ENCODE data around the gene TMEM134. TPM values are rescaled to one million over a fixed set of nuclear protein-coding genes. Genes with fewer than 3 reads are reported as not detected.

The TMEM134 gene
- total RNA-seq, 4 donors from 2014 or later, result 131 to 376 (median 207) TPM

GRCh38 chr11:67494371-67495233 is 25.6 kb upstream of the TMEM134 start:
- H3K9me3 ChIP-seq, result no peaks in the 10 kb centered on the region
- 93% methylated on average over 49 of the region's 59 CpGs for WGBS
- H3K36me3 ChIP-seq, result peaks cover 84% of the 10 kb centered on the region

DNA sequence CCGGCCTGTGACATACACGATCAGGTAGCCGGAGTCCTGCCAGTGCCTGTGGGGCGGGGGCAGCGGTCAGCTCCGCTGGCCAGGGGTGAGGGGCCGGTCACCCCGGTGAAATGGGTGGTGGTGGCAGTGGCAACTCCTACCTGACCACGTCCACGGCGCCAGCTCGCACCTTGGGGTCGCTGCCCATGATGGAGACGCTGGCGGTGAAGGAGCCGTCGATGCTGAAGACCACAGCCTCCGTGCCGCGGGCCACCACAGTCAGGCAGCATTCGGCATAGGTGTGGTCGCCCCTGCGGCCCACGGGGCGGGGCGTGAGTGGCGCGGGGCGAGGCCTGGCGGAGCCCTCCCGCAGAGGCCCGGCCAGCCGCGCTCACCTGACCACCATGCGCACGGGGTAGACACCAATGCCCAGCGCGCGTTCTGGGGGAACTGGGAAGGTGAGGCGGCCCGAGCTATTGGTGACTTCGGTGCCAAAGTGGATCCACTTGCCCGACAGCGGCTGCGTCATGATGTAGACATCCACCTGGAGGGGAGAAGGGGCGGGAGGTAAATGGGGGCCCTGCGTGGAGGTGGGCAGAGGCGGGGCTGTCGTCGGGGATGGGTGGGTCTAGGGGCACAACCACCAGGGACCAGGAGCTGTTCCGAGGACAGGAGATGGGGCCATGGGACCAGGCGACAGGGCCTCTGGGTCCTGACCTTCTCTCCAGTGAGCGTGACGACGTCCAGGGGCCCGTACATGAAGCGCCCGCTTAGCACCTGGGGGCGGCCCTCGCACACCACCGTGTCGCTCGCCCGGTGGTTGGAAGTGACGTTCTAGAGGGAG is 24.7 kb upstream of the TMEM134 start:
- no peaks in the 10 kb centered on the region for H3K9me3 ChIP-seq
- H3K4me3 ChIP-seq, result no peak overlapping the region
- peaks cover 91% of the 10 kb centered on the region for H3K36me3 ChIP-seq
- H3K27ac ChIP-seq, result no peak overlapping the region
- TF ChIP-seq EP300 (IDR thresholded peaks at IDR 0.05) (no peak), CTCF (IDR thresholded peaks at IDR 0.05) (no peak), POLR2A (IDR thresholded peaks at IDR 0.05) (no peak), POLR2AphosphoS5 (IDR thresholded peaks at IDR 0.05) (no peak)
- 96% methylated on average over 62 of the region's 65 CpGs for WGBS
- no peaks in the 10 kb centered on the region for H3K27me3 ChIP-seq
- DNase-seq (ENCODE audit: low spot score in 2 of 2), result peak in 1 of 2 donors; percentile 78
- no peaks in the 10 kb centered on the region for H3K4me1 ChIP-seq

More at GRCh38 chr11:67494371-67495233, 25.6 kb upstream of the TMEM134 start:
- H3K27ac ChIP-seq, result no peak overlapping the region
- H3K4me1 ChIP-seq, result no peaks in the 10 kb centered on the region
- H3K27me3 ChIP-seq, result no peaks in the 10 kb centered on the region
- no peak overlapping the region for H3K4me3 ChIP-seq
- no peak for DNase-seq (ENCODE audit: low spot score in 2 of 2)
- TF ChIP-seq POLR2AphosphoS5 (IDR thresholded peaks at IDR 0.05) (no peak), CTCF (IDR thresholded peaks at IDR 0.05) (no peak)

- no peaks in the 10 kb centered on the region for H3K9me3 ChIP-seq
- H3K27ac ChIP-seq, result no peak overlapping the region
- H3K4me3 ChIP-seq, result no peak overlapping the region
- no peak for TF ChIP-seq POLR2A (IDR thresholded peaks at IDR 0.05)
- no peak for TF ChIP-seq EP300 (IDR thresholded peaks at IDR 0.05)
- TF ChIP-seq CTCF (IDR thresholded peaks at IDR 0.05), result no peak
- no peak for TF ChIP-seq POLR2AphosphoS5 (IDR thresholded peaks at IDR 0.05)
- no peaks in the 10 kb centered on the region for H3K4me1 ChIP-seq
- peak in 1 of 2 donors; percentile 74 for DNase-seq (ENCODE audit: low spot score in 2 of 2)
- 84% methylated on average over 35 of the region's 46 CpGs for WGBS
- H3K36me3 ChIP-seq, result peaks cover 84% of the 10 kb centered on the region
- H3K27me3 ChIP-seq, result no peaks in the 10 kb centered on the region
Observed at GRCh38 chr11:67492801-67493547, 23.9 kb upstream of the TMEM134 start.

DNA sequence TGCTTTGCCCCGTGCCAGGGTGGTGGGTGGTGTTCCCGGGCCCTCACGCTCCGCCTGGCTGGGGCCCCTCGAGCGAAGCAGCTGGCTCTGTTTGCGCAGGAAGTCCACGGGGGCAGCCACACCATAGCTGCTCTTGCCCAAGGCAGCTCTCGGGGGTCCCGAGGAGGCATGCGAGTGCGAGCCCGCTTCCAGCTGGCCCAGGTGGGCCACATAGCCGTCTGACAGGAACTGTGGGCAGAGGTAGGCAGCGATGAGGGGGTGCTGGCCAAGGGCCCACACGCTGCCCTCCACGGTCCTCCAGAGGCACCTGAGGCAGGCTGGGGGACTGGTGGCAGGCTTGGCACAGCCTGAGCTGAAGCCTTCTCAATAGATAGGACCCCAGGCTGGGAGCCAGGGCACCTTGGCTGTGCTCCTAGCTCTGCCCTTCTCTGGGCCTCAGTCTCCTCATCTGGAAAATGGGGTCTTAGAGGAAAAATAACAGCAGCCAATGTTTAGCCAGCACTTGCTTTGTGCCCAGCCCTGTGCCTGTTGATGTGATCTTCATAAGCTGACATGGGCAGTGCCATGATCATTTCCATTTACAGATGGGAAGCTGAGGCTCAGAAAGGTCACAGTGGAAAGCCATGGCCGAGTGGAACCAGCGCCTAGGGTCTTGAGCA is 23.1 kb upstream of the TMEM134 start:
- 93% methylated on average over 6 of the region's 19 CpGs for WGBS
- Histone ChIP-seq H3K9me3 (no peaks in the 10 kb centered on the region), H3K27me3 (no peaks in the 10 kb centered on the region), H3K36me3 (peaks cover 84% of the 10 kb centered on the region), H3K27ac (no peak overlapping the region), H3K4me1 (no peaks in the 10 kb centered on the region), H3K4me3 (no peak overlapping the region)
- DNase-seq (ENCODE audit: low spot score in 2 of 2), result peak in 1 of 2 donors; percentile 74
- TF ChIP-seq POLR2AphosphoS5 (IDR thresholded peaks at IDR 0.05), result no peak
- TF ChIP-seq EP300 (IDR thresholded peaks at IDR 0.05), result no peak
- no peak for TF ChIP-seq POLR2A (IDR thresholded peaks at IDR 0.05)
- TF ChIP-seq CTCF (IDR thresholded peaks at IDR 0.05), result no peak

Measured in suprapubic skin (tissue), 4 donors.